HG03280 (cell line): ENCODE results near the gene AKNA.
"Not testable (repeated sequence)": the region's sequence is repeated elsewhere in the genome, so short reads cannot be mapped to it uniquely, and the experiment has no call there.

ENCODE experiments used
- ATAC-seq: cut with Tn5 transposase; IDR thresholded peaks from one replicate; pipeline ENCODE4 v1.9.1; 2021; ENCODE audit warnings: mild to moderate bottlenecking, moderate library complexity; ENCODE audit not compliant: unreplicated experiment

AKNA gene

GRCh38 chr9:114341991-114342390, 45.8 kb downstream of the AKNA start:
- ATAC-seq, result no peak

GRCh38 chr9:114341152-114341830, 46.5 kb downstream of the AKNA start:
- no peak for ATAC-seq

DNA sequence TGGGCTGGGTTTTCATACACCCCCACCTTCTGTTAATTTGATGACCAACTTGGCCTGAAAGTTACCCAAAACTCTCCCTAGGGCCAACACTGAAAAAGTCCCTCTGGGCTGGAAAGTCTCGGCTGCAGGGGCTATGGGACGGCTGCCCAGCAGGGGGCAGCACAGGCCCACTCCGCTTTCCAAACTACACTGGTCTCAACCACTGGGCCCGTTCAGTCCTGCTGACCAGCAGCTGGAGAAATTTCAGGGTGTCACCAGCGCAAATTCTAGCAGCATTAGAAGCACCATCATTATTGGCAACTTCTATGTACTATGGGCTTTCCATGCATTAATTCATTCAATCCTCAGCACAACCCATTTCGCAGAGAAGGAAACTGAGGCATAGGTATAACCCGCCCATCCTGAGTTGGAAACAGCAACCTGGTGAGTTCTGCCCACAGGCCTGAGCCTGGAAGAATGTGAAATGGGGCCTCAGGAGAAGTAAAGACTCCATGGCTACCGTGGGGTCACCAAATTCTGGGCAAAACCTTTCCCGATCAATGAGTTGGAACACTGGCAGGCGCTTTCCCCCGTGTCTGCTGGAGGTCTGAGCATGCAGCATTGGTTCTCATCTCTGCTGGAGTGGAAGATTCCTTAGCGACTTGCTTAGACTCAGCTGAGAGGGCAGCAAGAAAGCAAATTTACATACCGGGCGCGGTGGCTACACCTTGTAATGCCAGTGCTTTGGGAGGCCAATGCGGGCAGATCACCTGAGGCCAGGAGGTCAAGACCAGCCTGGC, 48.5 kb downstream of the AKNA start:
- ATAC-seq, result peak; percentile 59

- ATAC-seq, result no peak
These were observed 49.6 kb downstream of the AKNA start for GRCh38 chr9:114338187-114338586.

- ATAC-seq, result no peak
These were observed 50.9 kb downstream of the AKNA start for GRCh38 chr9:114336699-114337395.

DNA sequence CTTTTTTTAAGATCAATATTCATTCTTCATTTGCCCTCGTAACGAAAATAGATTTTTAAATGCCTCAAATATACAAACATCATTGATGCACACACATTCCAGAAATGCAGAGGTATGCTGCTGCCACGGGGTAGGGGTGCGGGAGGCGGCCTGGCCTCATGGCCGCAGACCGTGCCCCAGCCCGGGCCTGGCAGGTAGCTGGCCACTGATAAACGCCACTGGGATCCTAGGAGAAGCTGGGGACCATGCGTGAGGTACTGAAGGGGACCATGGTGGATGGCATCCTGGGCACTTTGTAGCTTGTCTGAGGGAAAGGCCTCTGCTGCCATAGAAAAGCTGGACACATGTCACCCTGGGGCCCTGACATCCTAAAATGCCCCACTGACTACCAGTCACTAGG, 51.6 kb downstream of the AKNA start:
- ATAC-seq, result no peak

DNA sequence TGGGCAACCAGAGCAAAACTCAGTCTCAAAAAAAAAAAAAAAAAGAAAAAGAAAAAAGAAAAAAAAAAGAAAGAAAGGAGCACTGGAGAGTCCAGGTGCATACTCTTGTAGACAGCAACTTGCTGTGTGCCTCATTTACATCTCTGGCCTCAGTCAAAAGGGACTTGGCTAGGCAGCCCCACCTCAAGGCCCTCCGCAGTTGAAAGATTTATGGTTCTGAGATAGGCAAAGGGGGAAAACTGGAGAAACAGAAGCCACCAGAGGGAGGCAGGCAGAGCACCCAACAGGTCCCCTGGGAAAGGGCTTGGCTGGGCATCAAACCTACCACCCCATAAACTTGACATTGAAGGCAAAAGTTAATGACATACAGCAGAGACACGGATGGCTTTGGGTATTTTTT, 52.0 kb downstream of the AKNA start:
- ATAC-seq, result no peak

- no peak for ATAC-seq
These were observed 53.3 kb downstream of the AKNA start for GRCh38 chr9:114334490-114334889.

GRCh38 chr9:114333718-114334117, 54.1 kb downstream of the AKNA start:
- not testable (repeated sequence) for ATAC-seq

- ATAC-seq, result not testable (repeated sequence)
These were observed 55.2 kb downstream of the AKNA start for GRCh38 chr9:114332474-114333040.

DNA sequence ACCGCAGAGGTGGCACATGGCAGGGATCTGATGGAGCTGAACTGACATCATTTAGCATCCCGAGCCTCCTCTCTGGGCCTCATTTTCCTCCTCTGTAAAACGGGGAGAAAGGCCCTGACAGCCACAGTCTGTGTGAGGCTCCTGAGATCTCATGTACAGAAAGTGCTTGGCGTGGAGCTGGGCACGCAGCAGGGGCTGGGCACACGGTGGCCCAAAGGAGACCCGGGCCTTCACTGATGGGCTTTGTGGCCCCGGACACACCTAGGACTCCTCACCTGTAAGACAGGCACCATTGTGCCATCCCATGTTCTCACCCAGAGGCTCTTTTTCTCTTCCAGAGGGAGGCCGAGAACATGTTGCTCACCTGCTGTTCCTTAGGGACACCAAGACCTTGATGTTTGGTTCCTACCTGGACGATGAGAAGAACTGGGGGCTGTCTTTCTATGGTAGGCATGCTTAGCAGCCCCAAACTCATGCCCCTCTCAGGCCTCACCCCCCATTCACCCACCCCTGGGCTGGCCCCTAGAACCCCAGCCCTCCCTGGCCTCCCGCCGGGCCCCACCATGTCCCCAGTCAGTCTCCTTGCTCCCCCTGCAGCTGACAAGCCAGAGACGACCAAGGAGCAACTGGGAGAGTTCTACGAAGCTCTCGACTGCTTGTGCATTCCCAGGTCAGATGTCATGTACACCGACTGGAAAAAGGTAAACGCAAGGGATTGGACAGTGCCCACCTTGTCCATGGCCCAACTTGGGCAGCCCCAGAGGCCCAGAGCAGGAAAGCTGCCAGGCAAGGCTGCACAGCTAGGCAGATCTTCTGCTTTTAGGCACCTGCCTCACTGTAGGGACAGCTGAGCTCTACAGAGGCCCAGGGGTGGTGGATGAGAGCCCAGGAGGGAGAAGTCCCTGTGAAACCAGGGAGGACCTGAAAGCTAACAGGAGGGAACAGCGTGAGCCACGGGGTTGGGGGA, 56.3 kb downstream of the AKNA start:
- not testable (repeated sequence) for ATAC-seq

- ATAC-seq, result no peak
These were observed 57.1 kb downstream of the AKNA start for GRCh38 chr9:114330636-114331035.

GRCh38 chr9:114329625-114330022, 58.2 kb downstream of the AKNA start, which contains the start of gene ORM2:
ORM2 (plus strand) TSS chr9:114329869; CDS start chr9:114329905, 36 bp downstream.
- not testable (repeated sequence) for ATAC-seq

- not testable (repeated sequence) for ATAC-seq
These were observed 58.7 kb downstream of the AKNA start for GRCh38 chr9:114328937-114329624.

GRCh38 chr9:114328357-114328820, 59.4 kb downstream of the AKNA start:
- not testable (repeated sequence) for ATAC-seq

DNA sequence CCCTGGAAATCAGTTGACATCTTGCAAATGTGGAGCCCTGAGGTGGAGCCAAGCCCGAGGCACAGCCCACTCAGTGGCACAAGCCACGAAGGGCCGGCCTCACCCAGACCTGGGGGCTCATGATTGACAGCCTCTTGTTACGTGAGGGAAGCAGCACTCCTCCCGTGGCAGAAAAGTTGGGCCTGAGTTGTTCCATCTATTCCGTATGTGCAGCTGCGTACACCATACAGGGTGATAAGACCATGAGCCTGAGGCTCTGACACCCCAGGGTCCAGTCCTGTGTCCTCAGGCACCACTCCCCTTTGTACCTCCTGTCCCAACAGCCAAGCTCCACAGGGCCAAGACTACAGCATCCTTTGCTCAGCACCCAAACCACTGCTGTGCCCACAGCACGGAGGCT, 60.0 kb downstream of the AKNA start:
- ATAC-seq, result no peak

- not testable (repeated sequence) for ATAC-seq
These were observed 62.0 kb downstream of the AKNA start for GRCh38 chr9:114325684-114326254.

- not testable (repeated sequence) for ATAC-seq
These were observed 62.8 kb downstream of the AKNA start for GRCh38 chr9:114324965-114325364.

- ATAC-seq, result no peak
These were observed 63.3 kb downstream of the AKNA start for GRCh38 chr9:114324492-114324891.
